ENCODE results near the gene ATG13. TPM values are rescaled to one million over a fixed set of nuclear protein-coding genes. Genes with fewer than 3 reads are reported as not detected.
"Not testable (repeated sequence)": the region's sequence is repeated elsewhere in the genome, so short reads cannot be mapped to it uniquely, and the experiment has no call there.

ATG13 gene
- total RNA-seq: 51.3 and 51.9 TPM in 2 replicates
- long read RNA-seq, full-length matches to known transcripts: 11 of 27 reads
- long read RNA-seq, partial matches to known transcripts: 1 of 27 reads
- long read RNA-seq, other reads (novel, unspliced or antisense): 15 of 27 reads

- peaks cover 24% of the 10 kb centered on the region for H3K4me1 Mint-ChIP-seq
- H3K27ac Mint-ChIP-seq (ENCODE audit: unreplicated experiment): peak within 1 kb of the TSS; percentile 100
- peak; percentile 75 for DNase-seq (ENCODE audit: low read depth, low spot score)
- H3K27me3 Mint-ChIP-seq (ENCODE audit: low read depth): no peaks in the 10 kb centered on the region
- TF ChIP-seq CTCF (conservative IDR thresholded peaks at IDR 0.05): peak; percentile 75
- peak within 1 kb of the TSS; percentile 94 for H3K4me3 Mint-ChIP-seq
- no peaks in the 10 kb centered on the region for H3K36me3 Mint-ChIP-seq (ENCODE audit: low read depth)
- no peaks in the 10 kb centered on the region for H3K9me3 Mint-ChIP-seq
These were observed at the start of gene ATG13, which contains the start of gene HARBI1 for GRCh38 chr11:46617134-46617971. Gene ATG13 (plus strand): TSS chr11:46617553. CDS start chr11:46644292, 26,739 bp downstream. Gene HARBI1 (minus strand): TSS chr11:46617227. CDS start chr11:46616237, 990 bp downstream.

GRCh38 chr11:46570790-46571398 is 46.5 kb upstream of the ATG13 start:
- Mint-ChIP-seq H3K4me3 (no peak overlapping the region), H3K36me3 (ENCODE audit: low read depth) (peaks cover 4% of the 10 kb centered on the region), H3K4me1 (no peaks in the 10 kb centered on the region), H3K27me3 (ENCODE audit: low read depth) (no peaks in the 10 kb centered on the region), H3K9me3 (no peaks in the 10 kb centered on the region), H3K27ac (ENCODE audit: unreplicated experiment) (no peak overlapping the region)
- TF ChIP-seq CTCF (conservative IDR thresholded peaks at IDR 0.05): no peak
- DNase-seq (ENCODE audit: low read depth, low spot score): no peak

- no peak for TF ChIP-seq CTCF (conservative IDR thresholded peaks at IDR 0.05)
- no peaks in the 10 kb centered on the region for H3K9me3 Mint-ChIP-seq
These were observed 42.7 kb upstream of the ATG13 start for GRCh38 chr11:46574656-46575055.

GRCh38 chr11:46577058-46577457 is 40.3 kb upstream of the ATG13 start:
- H3K27me3 Mint-ChIP-seq (ENCODE audit: low read depth): no peaks in the 10 kb centered on the region
- H3K4me1 Mint-ChIP-seq: no peaks in the 10 kb centered on the region
- H3K27ac Mint-ChIP-seq (ENCODE audit: unreplicated experiment): no peak overlapping the region
- DNase-seq (ENCODE audit: low read depth, low spot score): no peak
- no peak overlapping the region for H3K4me3 Mint-ChIP-seq
- H3K9me3 Mint-ChIP-seq: no peaks in the 10 kb centered on the region
- TF ChIP-seq CTCF (conservative IDR thresholded peaks at IDR 0.05): no peak
- H3K36me3 Mint-ChIP-seq (ENCODE audit: low read depth): peaks cover 4% of the 10 kb centered on the region

More at GRCh38 chr11:46574656-46575055, 42.7 kb upstream of the ATG13 start:
- DNase-seq (ENCODE audit: low read depth, low spot score): no peak
- H3K27me3 Mint-ChIP-seq (ENCODE audit: low read depth): no peaks in the 10 kb centered on the region
- no peak overlapping the region for H3K27ac Mint-ChIP-seq (ENCODE audit: unreplicated experiment)
- no peaks in the 10 kb centered on the region for H3K4me1 Mint-ChIP-seq
- peaks cover 4% of the 10 kb centered on the region for H3K36me3 Mint-ChIP-seq (ENCODE audit: low read depth)
- H3K4me3 Mint-ChIP-seq: no peak overlapping the region

GRCh38 chr11:46582588-46582987 is 34.8 kb upstream of the ATG13 start:
- Mint-ChIP-seq H3K27ac (ENCODE audit: unreplicated experiment) (no peak overlapping the region), H3K36me3 (ENCODE audit: low read depth) (peaks cover 5% of the 10 kb centered on the region), H3K27me3 (ENCODE audit: low read depth) (no peaks in the 10 kb centered on the region), H3K9me3 (peaks cover 3% of the 10 kb centered on the region), H3K4me3 (no peak overlapping the region), H3K4me1 (no peaks in the 10 kb centered on the region)
- no peak for TF ChIP-seq CTCF (conservative IDR thresholded peaks at IDR 0.05)
- no peak for DNase-seq (ENCODE audit: low read depth, low spot score)

GRCh38 chr11:46583513-46583912 is 33.8 kb upstream of the ATG13 start:
- DNase-seq (ENCODE audit: low read depth, low spot score); H3K4me1 Mint-ChIP-seq; H3K9me3 Mint-ChIP-seq; H3K36me3 Mint-ChIP-seq (ENCODE audit: low read depth); H3K4me3 Mint-ChIP-seq; H3K27ac Mint-ChIP-seq (ENCODE audit: unreplicated experiment); H3K27me3 Mint-ChIP-seq (ENCODE audit: low read depth): not testable (repeated sequence)

All from neural crest cell (in vitro differentiated cells).